Mesothelial cell of epicardium (in vitro differentiated cells): Measurements from ENCODE around the gene EID2. TPM values are rescaled to one million over a fixed set of nuclear protein-coding genes. Genes with fewer than 3 reads are reported as not detected.

Experiments used
- DNase-seq, 2 experiments: peaks; one replicate each; pipeline ENCODE4 v3.0.0; 2021; ENCODE audit warnings: low spot score in 2 of 2; ENCODE audit not compliant: unreplicated experiment in 2 of 2
- H3K27ac Mint-ChIP-seq: 2 replicates; pipeline ENCODE4 v1.8.0; 2021; ENCODE audit warnings: mixed read lengths
- H3K27me3 Mint-ChIP-seq: 2 replicates; pipeline ENCODE4 v1.8.0; 2021; ENCODE audit warnings: low read depth, mixed read lengths
- H3K36me3 Mint-ChIP-seq: 2 replicates; pipeline ENCODE4 v1.8.0; 2021; ENCODE audit warnings: mixed read lengths
- H3K4me1 Mint-ChIP-seq: 2 replicates; pipeline ENCODE4 v1.8.0; 2021; ENCODE audit warnings: mixed read lengths
- H3K4me3 Mint-ChIP-seq: 2 replicates; pipeline ENCODE4 v1.8.0; 2021; ENCODE audit warnings: mild to moderate bottlenecking, moderate library complexity, mixed read lengths
- H3K9me3 Mint-ChIP-seq: 2 replicates; pipeline ENCODE4 v1.8.0; 2021; ENCODE audit warnings: mixed read lengths
- CTCF ChIP-seq: fragments of 200-600 bp; sonication (generic); IDR thresholded peaks from one replicate; pipeline ENCODE4 v1.5.0; 2021; ENCODE audit warnings: antibody characterized with exemption; ENCODE audit not compliant: unreplicated experiment
- total RNA-seq: library from RNA; stranded (reverse); gene quantifications from 3 replicates; pipeline ENCODE4 v1.2.1, GENCODE V29; 2021

EID2 gene
- total RNA-seq, 1 donor from 2014 or later = 19.7 TPM

GRCh38 chr19:39516270-39516669, 23.7 kb downstream of the EID2 start:
- H3K4me1 Mint-ChIP-seq = peaks cover 6% of the 10 kb centered on the region
- H3K4me3 Mint-ChIP-seq = peak overlapping the region; percentile 69
- no peaks in the 10 kb centered on the region for H3K9me3 Mint-ChIP-seq
- no peak overlapping the region for H3K27ac Mint-ChIP-seq
- H3K27me3 Mint-ChIP-seq = peaks cover 72% of the 10 kb centered on the region
- H3K36me3 Mint-ChIP-seq = peaks cover 2% of the 10 kb centered on the region
- TF ChIP-seq CTCF = no peak
- no peak for DNase-seq

GRCh38 chr19:39515551-39516191, 24.3 kb downstream of the EID2 start:
- Mint-ChIP-seq H3K9me3 (no peaks in the 10 kb centered on the region), H3K27me3 (peaks cover 75% of the 10 kb centered on the region), H3K27ac (no peak overlapping the region), H3K4me1 (peaks cover 6% of the 10 kb centered on the region), H3K36me3 (peaks cover 2% of the 10 kb centered on the region), H3K4me3 (peak overlapping the region; percentile 69)
- DNase-seq = no peak
- no peak for TF ChIP-seq CTCF

GRCh38 chr19:39514840-39515550, 25.0 kb downstream of the EID2 start, which contains the start of gene SELENOV:
Gene SELENOV, plus strand, starts transcription at chr19:39515139. Its CDS starts 74 bp downstream, at chr19:39515213.
- Mint-ChIP-seq H3K4me3 (peak within 1 kb of the TSS; percentile 69), H3K27ac (no peak within 1 kb of the TSS), H3K27me3 (peaks cover 79% of the 10 kb centered on the region), H3K9me3 (no peaks in the 10 kb centered on the region), H3K4me1 (peaks cover 6% of the 10 kb centered on the region), H3K36me3 (peaks cover 2% of the 10 kb centered on the region)
- DNase-seq = no peak
- TF ChIP-seq CTCF = no peak

GRCh38 chr19:39512988-39513387, 27.0 kb downstream of the EID2 start:
- H3K36me3 Mint-ChIP-seq = peaks cover 2% of the 10 kb centered on the region

GRCh38 chr19:39509233-39509632, 30.7 kb downstream of the EID2 start:
- Mint-ChIP-seq H3K36me3 (no peaks in the 10 kb centered on the region), H3K4me1 (peaks cover 6% of the 10 kb centered on the region), H3K9me3 (no peaks in the 10 kb centered on the region), H3K4me3 (no peak overlapping the region), H3K27me3 (peaks cover 84% of the 10 kb centered on the region), H3K27ac (no peak overlapping the region)
- DNase-seq = no peak
- TF ChIP-seq CTCF = no peak

More at GRCh38 chr19:39512988-39513387, 27.0 kb downstream of the EID2 start:
- Mint-ChIP-seq H3K9me3 (no peaks in the 10 kb centered on the region), H3K4me3 (no peak overlapping the region), H3K4me1 (peaks cover 6% of the 10 kb centered on the region), H3K27ac (no peak overlapping the region), H3K27me3 (peaks cover 86% of the 10 kb centered on the region)
- TF ChIP-seq CTCF = no peak
- no peak for DNase-seq
